GM19099 (cell line): Measurements from ENCODE around the gene IL12RB1.

Source experiments
- POLR2A ChIP-seq: IDR thresholded peaks from 3 replicates; pipeline ENCODE4 v1.6.1; 2011; ENCODE audit warnings: low read depth; ENCODE audit not compliant: insufficient read length; ENCODE audit errors: extremely low read depth

The IL12RB1 gene

DNA sequence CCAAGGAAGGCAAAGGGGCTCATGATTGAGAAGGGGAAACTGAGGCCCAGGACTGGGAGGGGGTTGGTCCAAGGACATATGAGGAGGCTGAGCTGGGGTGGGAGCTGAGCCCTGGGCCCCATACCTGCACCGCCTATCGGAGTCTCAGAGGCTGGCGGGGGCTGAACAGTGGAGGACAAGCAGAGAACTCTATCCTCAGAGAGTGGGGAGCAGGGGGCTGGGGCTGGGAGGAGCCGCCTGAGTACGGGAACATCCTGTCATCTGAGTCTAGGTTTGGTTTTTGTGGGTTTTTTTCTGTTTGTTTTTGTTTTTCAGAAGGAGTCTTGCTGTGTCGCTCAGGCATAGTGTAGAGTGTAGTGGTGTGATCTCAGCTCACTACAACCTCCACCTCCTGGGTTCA is 72.5 kb downstream of the IL12RB1 start:
- TF ChIP-seq POLR2A = no peak

- TF ChIP-seq POLR2A = no peak
These were observed 73.3 kb downstream of the IL12RB1 start for GRCh38 chr19:18013210-18014111.

DNA sequence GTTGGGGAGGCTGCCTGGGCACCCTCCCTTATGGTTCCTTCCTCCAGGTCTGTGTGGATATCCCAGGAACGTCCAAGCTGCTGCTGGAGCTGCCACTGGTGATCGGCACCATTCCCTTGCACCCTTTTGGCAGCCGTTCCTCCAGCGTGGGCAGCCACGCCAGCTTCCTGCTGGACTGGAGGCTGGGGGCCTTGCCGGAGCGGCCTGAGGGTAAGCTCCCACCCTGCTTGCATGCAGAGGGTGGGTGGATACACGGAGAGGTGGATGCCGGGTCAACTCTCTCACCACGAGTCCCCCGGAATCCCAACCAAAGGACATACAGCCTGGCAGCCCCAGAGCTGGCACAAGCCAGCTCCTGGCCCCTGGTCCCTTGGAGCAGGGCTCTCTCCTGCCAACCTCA is 76.6 kb downstream of the IL12RB1 start:
- TF ChIP-seq POLR2A = no peak

- TF ChIP-seq POLR2A = no peak
These were observed 77.2 kb downstream of the IL12RB1 start for GRCh38 chr19:18009412-18010066.
